RWPE2 (cell line): ENCODE results near the gene PCSK6.
A peak's percentile ranks its signal among the peaks of the same experiment; 100 is the strongest.
"Not testable (repeated sequence)": the region's sequence is repeated elsewhere in the genome, so short reads cannot be mapped to it uniquely, and the experiment has no call there.

Source experiments
- ATAC-seq: fragments of 200-7000 bp; cut with Tn5 transposase; 3 replicates; pipeline ENCODE4 v1.9.1; 2021; ENCODE audit warnings: low read depth
- DNase-seq: peaks from one replicate; pipeline ENCODE4 v3.0.0-alpha.2; 2020; ENCODE audit warnings: low spot score
- H3K27ac ChIP-seq: fragments of 450-650 bp; 2 replicates; pipeline ENCODE4 v1.5.1; 2017; ENCODE audit warnings: mild to moderate bottlenecking; ENCODE audit not compliant: poor library complexity, severe bottlenecking
- H3K27me3 ChIP-seq: fragments of 250-450 bp; sonication (Bioruptor Pico); 2 replicates; pipeline ENCODE4 v1.5.1; 2021; ENCODE audit warnings: mild to moderate bottlenecking, moderate library complexity; ENCODE audit not compliant: insufficient read depth, poor library complexity, severe bottlenecking
- H3K36me3 ChIP-seq: fragments of 250-450 bp; sonication (Bioruptor Pico); 2 replicates; pipeline ENCODE4 v1.5.1; 2020; ENCODE audit warnings: low read depth, mild to moderate bottlenecking, moderate library complexity
- H3K4me1 ChIP-seq: fragments of 250-450 bp; sonication (Bioruptor Pico); 2 replicates; pipeline ENCODE4 v1.5.1; 2021; ENCODE audit warnings: mild to moderate bottlenecking, moderate library complexity; ENCODE audit not compliant: insufficient read depth, poor library complexity, severe bottlenecking
- H3K4me3 ChIP-seq: fragments of 250-450 bp; sonication (Bioruptor Pico); 2 replicates; pipeline ENCODE4 v1.5.1; 2021; ENCODE audit warnings: mild to moderate bottlenecking, moderate library complexity; ENCODE audit not compliant: severe bottlenecking
- H3K9me3 ChIP-seq: fragments of 250-450 bp; sonication (Bioruptor Pico); 2 replicates; pipeline ENCODE4 v1.5.1; 2021; ENCODE audit warnings: mild to moderate bottlenecking, moderate library complexity; ENCODE audit not compliant: severe bottlenecking
- TF ChIP-seq, protein P1 (sequence below): fragments of 450-650 bp; IDR thresholded peaks from one replicate; pipeline ENCODE4 v1.5.1; 2017; ENCODE audit warnings: mild to moderate bottlenecking, moderate library complexity; ENCODE audit not compliant: poor library complexity, severe bottlenecking

PCSK6 gene

DNA sequence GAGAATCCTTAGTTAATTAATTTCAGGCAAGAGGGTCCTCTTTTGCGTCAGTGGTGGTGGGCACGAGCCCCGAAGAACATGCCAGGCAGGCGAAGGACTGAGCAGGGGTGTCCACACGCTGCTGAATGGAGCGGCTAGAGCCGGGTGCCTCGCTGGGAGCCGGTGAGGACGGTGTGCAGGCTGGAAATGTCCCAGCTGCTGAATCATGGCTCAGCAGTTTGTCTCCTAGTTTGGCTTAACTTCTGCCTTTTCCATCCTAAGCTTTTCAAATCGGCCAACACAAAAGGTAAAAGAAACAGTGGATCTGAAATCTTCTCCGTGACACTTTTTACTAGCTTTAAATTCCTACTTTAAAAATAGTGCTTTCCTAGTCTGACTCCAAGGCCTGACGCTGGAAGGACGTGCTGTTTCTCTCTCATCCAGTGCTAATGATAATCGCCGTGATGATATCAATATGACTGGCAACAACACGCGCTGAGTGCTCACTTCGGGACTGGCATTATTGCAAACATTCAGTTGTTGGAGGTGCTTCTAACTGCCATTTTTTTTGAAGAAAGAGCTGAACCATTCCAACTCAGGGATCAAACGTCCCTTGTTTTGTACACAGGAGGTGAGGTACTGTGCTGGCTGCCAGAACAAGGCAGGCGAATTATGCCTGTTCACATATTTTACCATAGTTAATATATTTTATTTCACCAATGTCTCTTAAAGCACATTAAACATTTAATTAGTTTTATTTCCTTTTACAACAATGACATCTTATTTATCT lies 19.8 kb downstream of the PCSK6 start:
- Histone ChIP-seq H3K27me3 (no peaks in the 10 kb centered on the region), H3K4me1 (no peaks in the 10 kb centered on the region), H3K9me3 (no peaks in the 10 kb centered on the region), H3K36me3 (no peaks in the 10 kb centered on the region), H3K4me3 (no peak overlapping the region), H3K27ac (no peak overlapping the region)
- ATAC-seq (0 out of 3 replicates have a peak, but pooled peaks have one; percentile 39), DNase-seq (no peak)
- TF ChIP-seq, protein P1, sequence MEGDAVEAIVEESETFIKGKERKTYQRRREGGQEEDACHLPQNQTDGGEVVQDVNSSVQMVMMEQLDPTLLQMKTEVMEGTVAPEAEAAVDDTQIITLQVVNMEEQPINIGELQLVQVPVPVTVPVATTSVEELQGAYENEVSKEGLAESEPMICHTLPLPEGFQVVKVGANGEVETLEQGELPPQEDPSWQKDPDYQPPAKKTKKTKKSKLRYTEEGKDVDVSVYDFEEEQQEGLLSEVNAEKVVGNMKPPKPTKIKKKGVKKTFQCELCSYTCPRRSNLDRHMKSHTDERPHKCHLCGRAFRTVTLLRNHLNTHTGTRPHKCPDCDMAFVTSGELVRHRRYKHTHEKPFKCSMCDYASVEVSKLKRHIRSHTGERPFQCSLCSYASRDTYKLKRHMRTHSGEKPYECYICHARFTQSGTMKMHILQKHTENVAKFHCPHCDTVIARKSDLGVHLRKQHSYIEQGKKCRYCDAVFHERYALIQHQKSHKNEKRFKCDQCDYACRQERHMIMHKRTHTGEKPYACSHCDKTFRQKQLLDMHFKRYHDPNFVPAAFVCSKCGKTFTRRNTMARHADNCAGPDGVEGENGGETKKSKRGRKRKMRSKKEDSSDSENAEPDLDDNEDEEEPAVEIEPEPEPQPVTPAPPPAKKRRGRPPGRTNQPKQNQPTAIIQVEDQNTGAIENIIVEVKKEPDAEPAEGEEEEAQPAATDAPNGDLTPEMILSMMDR = no peak

DNA sequence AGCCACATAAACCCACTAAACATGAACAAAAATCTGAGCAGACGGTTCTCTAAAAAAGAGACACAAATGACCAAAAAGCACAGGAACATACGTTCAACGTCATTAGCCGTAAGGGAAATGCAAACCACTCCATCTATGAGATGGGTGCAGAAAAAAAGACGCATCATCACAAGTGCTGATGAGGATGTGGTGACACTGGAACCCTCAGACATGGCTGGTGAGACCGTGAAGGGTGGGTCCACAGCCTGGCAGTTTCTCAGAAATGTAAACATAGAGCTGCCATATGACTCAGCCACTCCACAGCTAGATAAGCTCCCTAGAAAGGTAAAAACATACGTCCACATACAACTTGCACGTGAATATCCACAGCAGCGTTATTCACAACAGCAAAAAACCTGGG lies 23.3 kb downstream of the PCSK6 start:
- Histone ChIP-seq H3K4me3 (no peak overlapping the region), H3K27ac (no peak overlapping the region), H3K4me1 (no peaks in the 10 kb centered on the region), H3K27me3 (no peaks in the 10 kb centered on the region), H3K9me3 (no peaks in the 10 kb centered on the region), H3K36me3 (no peaks in the 10 kb centered on the region)
- DNase-seq (no peak), ATAC-seq (no peak)
- TF ChIP-seq, protein P1 = no peak

DNA sequence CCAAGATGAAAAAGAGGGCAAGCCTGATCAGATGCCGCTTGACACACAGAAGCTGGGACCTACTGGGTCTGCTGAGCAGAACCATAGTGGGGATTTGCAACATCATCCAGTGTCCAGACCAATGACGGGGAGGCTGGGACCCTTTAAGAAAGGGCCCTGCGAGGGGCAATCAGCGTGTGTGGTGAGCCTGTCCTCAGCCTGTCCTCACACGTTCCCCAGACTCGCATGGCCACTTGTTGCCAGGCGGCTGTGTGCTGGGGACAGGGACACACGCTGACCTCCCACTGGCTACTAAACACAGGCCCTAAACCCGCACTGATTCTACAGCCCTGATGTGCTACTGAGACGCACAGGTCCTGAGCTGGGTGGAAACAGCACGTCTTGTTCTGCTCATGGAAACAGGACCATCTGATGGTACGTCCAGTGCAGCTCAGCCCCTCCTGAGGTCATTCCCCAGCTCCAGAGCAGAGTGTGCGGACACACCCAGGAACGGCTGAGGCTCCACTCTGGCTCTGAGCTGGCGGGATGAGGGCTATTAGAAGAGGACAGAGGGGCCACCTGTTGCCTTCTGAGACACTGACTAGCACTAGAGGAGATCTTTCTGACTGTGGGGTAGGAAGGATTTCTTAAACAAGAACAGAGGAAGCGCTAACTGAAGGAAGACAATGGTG lies 24.4 kb downstream of the PCSK6 start:
- Histone ChIP-seq H3K27me3 (no peaks in the 10 kb centered on the region), H3K9me3 (no peaks in the 10 kb centered on the region), H3K4me1 (no peaks in the 10 kb centered on the region), H3K36me3 (no peaks in the 10 kb centered on the region), H3K4me3 (no peak overlapping the region), H3K27ac (no peak overlapping the region)
- TF ChIP-seq, protein P1 = no peak
- no peak for ATAC-seq
- DNase-seq = no peak

DNA sequence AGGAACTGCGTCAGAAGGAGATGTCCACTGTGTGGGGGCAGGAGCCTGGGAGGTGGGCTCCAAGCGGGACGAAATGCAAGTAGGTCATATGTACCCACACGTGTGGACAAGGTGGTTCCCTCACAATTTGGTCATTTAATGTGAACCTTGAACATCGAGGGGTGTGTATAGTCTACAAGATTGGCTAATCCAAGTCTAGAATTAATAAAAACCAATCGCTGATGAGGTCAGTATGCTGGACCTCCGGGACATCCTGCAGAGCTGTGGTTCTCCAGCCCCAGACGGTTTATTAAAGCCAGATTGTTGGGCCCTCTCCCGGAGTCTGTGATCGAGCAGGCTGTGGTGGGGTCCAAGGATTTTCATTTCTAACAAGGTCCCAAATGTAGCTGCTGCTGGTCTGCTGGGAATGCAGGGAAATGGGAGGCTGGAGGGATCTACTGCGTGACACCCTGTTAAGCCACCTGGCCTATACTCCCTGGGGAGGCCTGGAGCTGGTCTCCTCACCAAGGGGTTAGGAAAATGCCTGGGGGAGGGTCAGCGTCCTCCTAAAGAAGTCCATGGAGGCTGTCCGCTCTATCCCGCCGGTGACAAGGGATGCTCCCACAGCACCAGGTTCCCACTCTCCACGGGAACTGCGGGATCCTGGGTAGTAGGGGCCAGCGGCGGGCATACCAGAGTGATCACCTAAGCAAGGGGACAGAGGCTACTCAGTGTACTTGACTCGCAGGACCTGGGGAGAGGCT lies 25.1 kb downstream of the PCSK6 start:
- no peaks in the 10 kb centered on the region for H3K9me3 ChIP-seq
- TF ChIP-seq, protein P1 = no peak
- ATAC-seq (no peak), DNase-seq (peak; percentile 57)
- no peaks in the 10 kb centered on the region for H3K36me3 ChIP-seq
- no peak overlapping the region for H3K27ac ChIP-seq
- no peaks in the 10 kb centered on the region for H3K4me1 ChIP-seq
- H3K4me3 ChIP-seq = no peak overlapping the region
- H3K27me3 ChIP-seq = no peaks in the 10 kb centered on the region

DNA sequence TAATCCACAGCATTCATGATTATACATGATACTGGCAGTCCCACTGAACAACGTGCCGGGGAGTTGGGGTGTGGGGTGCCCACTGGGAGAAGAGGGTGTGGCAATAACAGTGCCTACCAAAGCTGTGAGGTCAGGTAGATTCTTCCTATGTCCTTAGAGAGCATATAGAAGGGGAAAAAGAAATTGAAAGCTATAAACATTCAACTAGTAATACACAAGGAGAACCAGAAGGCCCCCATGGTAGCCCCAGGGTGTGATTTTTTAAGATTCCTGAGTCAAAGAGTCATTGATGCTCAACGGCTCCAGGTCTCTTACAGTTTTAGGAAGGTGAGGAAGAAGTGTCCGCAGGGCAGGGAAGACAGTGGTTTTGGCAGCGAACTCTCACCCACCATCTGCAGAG lies 25.8 kb downstream of the PCSK6 start:
- H3K36me3 ChIP-seq, H3K4me3 ChIP-seq, H3K27me3 ChIP-seq, H3K4me1 ChIP-seq, H3K27ac ChIP-seq, ATAC-seq, H3K9me3 ChIP-seq: not testable (repeated sequence)
- DNase-seq = peak; percentile 25
